OCI-LY1 (cell line): ENCODE data around the gene DGCR2.

ENCODE experiments used
- H2AFZ ChIP-seq: fragments of 200-600 bp; sonication (generic), shearing (Covaris generic); 2 replicates; pipeline ENCODE4 v1.6.0; 2014; ENCODE audit warnings: antibody characterized with exemption, mild to moderate bottlenecking, low read length
- H3F3A ChIP-seq: fragments of 200-600 bp; sonication (generic), shearing (Covaris generic); 2 replicates; pipeline ENCODE4 v1.6.0; 2014; ENCODE audit warnings: mild to moderate bottlenecking, antibody characterized with exemption, low read length, moderate library complexity; ENCODE audit not compliant: insufficient read depth
- H3K27ac ChIP-seq: fragments of 200-600 bp; sonication (generic); 2 replicates; pipeline ENCODE4 v1.5.1; 2014; ENCODE audit warnings: low read length, mixed run types, mild to moderate bottlenecking, low read depth; ENCODE audit not compliant: poor library complexity, severe bottlenecking
- H3K27me3 ChIP-seq: fragments of 200-600 bp; sonication (generic); 2 replicates; pipeline ENCODE4 v1.6.0; 2014; ENCODE audit warnings: antibody characterized with exemption, mild to moderate bottlenecking, low read length, moderate library complexity; ENCODE audit not compliant: insufficient read depth
- H3K36me3 ChIP-seq: fragments of 200-600 bp; sonication (generic); 2 replicates; pipeline ENCODE4 v1.6.1; 2014; ENCODE audit warnings: mild to moderate bottlenecking, antibody characterized with exemption, low read length, moderate library complexity, mixed read lengths; ENCODE audit not compliant: insufficient read depth
- H3K4me1 ChIP-seq: fragments of 200-600 bp; sonication (generic); 2 replicates; pipeline ENCODE4 v1.5.1; 2014; ENCODE audit warnings: mild to moderate bottlenecking, low read length, moderate library complexity; ENCODE audit not compliant: insufficient read depth, severe bottlenecking
- H3K4me2 ChIP-seq: fragments of 200-600 bp; sonication (generic), shearing (Covaris generic); 2 replicates; pipeline ENCODE4 v1.6.1; 2014; ENCODE audit warnings: low read length
- H3K4me3 ChIP-seq: fragments of 200-600 bp; sonication (generic); 2 replicates; pipeline ENCODE4 v1.5.1; 2014; ENCODE audit warnings: low read length, low read depth, mild to moderate bottlenecking, mixed read lengths; ENCODE audit not compliant: poor library complexity, severe bottlenecking
- H3K79me2 ChIP-seq: fragments of 200-600 bp; shearing (Covaris generic); 2 replicates; pipeline ENCODE4 v1.6.1; 2016; ENCODE audit warnings: mixed run types, low read length, mixed read lengths; ENCODE audit not compliant: insufficient read depth
- H3K9ac ChIP-seq: fragments of 200-600 bp; sonication (generic), shearing (Covaris generic); 2 replicates; pipeline ENCODE4 v1.6.1; 2014; ENCODE audit warnings: mild to moderate bottlenecking, low read length, mixed read lengths
- H3K9me2 ChIP-seq: fragments of 200-600 bp; sonication (generic), shearing (Covaris generic); 2 replicates; pipeline ENCODE4 v1.6.1; 2014; ENCODE audit warnings: low read depth, mild to moderate bottlenecking, low read length, mixed read lengths
- H3K9me3 ChIP-seq: fragments of 200-600 bp; shearing (Covaris generic); 2 replicates; pipeline ENCODE4 v1.6.1; 2014; ENCODE audit warnings: low read length, mixed read lengths
- H4K20me1 ChIP-seq: fragments of 200-600 bp; sonication (generic), shearing (Covaris generic); 2 replicates; pipeline ENCODE4 v1.6.0; 2016; ENCODE audit warnings: mild to moderate bottlenecking, low read length; ENCODE audit not compliant: insufficient read depth
- EZH2 ChIP-seq: fragments of 200-600 bp; sonication (generic), shearing (Covaris generic); IDR thresholded peaks from 2 replicates; pipeline ENCODE4 v1.8.0; 2017; ENCODE audit warnings: borderline replicate concordance, mixed run types, mild to moderate bottlenecking, antibody characterized with exemption, low read length, moderate library complexity, mixed read lengths
- TF ChIP-seq, protein P1 (sequence below): fragments of 200-600 bp; sonication (generic), shearing (Covaris generic); IDR thresholded peaks from 2 replicates; pipeline ENCODE4 v1.5.1; 2017; ENCODE audit warnings: mild to moderate bottlenecking, antibody characterized with exemption, low read length, moderate library complexity, mixed read lengths

The DGCR2 gene

GRCh38 chr22:19109198-19110063 lies 12.8 kb downstream of the DGCR2 start:
- H3F3A ChIP-seq, result no peaks in the 10 kb centered on the region
- H3K27ac ChIP-seq, result peak overlapping the region; percentile 6
- H3K79me2 ChIP-seq, result peaks cover 78% of the 10 kb centered on the region
- peaks cover 27% of the 10 kb centered on the region for H3K4me1 ChIP-seq
- H3K9me2 ChIP-seq, result no peaks in the 10 kb centered on the region
- no peak overlapping the region for H3K9ac ChIP-seq
- H3K9me3 ChIP-seq, result no peaks in the 10 kb centered on the region
- TF ChIP-seq, protein P1, sequence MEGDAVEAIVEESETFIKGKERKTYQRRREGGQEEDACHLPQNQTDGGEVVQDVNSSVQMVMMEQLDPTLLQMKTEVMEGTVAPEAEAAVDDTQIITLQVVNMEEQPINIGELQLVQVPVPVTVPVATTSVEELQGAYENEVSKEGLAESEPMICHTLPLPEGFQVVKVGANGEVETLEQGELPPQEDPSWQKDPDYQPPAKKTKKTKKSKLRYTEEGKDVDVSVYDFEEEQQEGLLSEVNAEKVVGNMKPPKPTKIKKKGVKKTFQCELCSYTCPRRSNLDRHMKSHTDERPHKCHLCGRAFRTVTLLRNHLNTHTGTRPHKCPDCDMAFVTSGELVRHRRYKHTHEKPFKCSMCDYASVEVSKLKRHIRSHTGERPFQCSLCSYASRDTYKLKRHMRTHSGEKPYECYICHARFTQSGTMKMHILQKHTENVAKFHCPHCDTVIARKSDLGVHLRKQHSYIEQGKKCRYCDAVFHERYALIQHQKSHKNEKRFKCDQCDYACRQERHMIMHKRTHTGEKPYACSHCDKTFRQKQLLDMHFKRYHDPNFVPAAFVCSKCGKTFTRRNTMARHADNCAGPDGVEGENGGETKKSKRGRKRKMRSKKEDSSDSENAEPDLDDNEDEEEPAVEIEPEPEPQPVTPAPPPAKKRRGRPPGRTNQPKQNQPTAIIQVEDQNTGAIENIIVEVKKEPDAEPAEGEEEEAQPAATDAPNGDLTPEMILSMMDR, result no peak
- no peak for TF ChIP-seq EZH2
- H4K20me1 ChIP-seq, result no peaks in the 10 kb centered on the region
- no peaks in the 10 kb centered on the region for H3K27me3 ChIP-seq
- H2AFZ ChIP-seq, result no peak overlapping the region
- H3K36me3 ChIP-seq, result no peaks in the 10 kb centered on the region; the same call in 1 of the 2 replicates
- peak overlapping the region; percentile 40; the same call in 1 of the 2 replicates for H3K4me2 ChIP-seq
- no peak overlapping the region for H3K4me3 ChIP-seq

GRCh38 chr22:19108807-19109197 lies 13.4 kb downstream of the DGCR2 start:
- Histone ChIP-seq H3K36me3 (no peaks in the 10 kb centered on the region), H3K9me2 (no peaks in the 10 kb centered on the region), H3K79me2 (peaks cover 78% of the 10 kb centered on the region), H3K9me3 (no peaks in the 10 kb centered on the region), H2AFZ (no peak overlapping the region), H4K20me1 (no peaks in the 10 kb centered on the region), H3F3A (no peaks in the 10 kb centered on the region), H3K4me2 (no peak overlapping the region; the same call in 1 of the 2 replicates), H3K4me3 (no peak overlapping the region), H3K27ac (no peak overlapping the region), H3K4me1 (peaks cover 27% of the 10 kb centered on the region), H3K27me3 (no peaks in the 10 kb centered on the region), H3K9ac (no peak overlapping the region)
- TF ChIP-seq, protein P1, result no peak
- TF ChIP-seq EZH2, result no peak

- H4K20me1 ChIP-seq, result no peaks in the 10 kb centered on the region
- peaks cover 71% of the 10 kb centered on the region for H3K79me2 ChIP-seq
Measured at GRCh38 chr22:19107730-19108074, 14.5 kb downstream of the DGCR2 start.

More at GRCh38 chr22:19107730-19108074, 14.5 kb downstream of the DGCR2 start:
- TF ChIP-seq, protein P1, result no peak
- no peak for TF ChIP-seq EZH2
- no peaks in the 10 kb centered on the region for H3K9me2 ChIP-seq
- H3K4me1 ChIP-seq, result peaks cover 26% of the 10 kb centered on the region
- no peaks in the 10 kb centered on the region for H3K27me3 ChIP-seq
- no peak overlapping the region for H3K27ac ChIP-seq
- H3K4me2 ChIP-seq, result no peak overlapping the region
- no peak overlapping the region for H2AFZ ChIP-seq
- no peaks in the 10 kb centered on the region for H3K9me3 ChIP-seq
- no peaks in the 10 kb centered on the region for H3F3A ChIP-seq
- H3K9ac ChIP-seq, result no peak overlapping the region
- H3K36me3 ChIP-seq, result no peaks in the 10 kb centered on the region
- H3K4me3 ChIP-seq, result no peak overlapping the region
